ENCODE measurements around the gene DLG1. TPM values are rescaled to one million over a fixed set of nuclear protein-coding genes. Genes with fewer than 3 reads are reported as not detected.

DLG1 gene
- total RNA-seq, 1 donor from 2014 or later, result 77.5 TPM

GRCh38 chr3:197270558-197271317 is 27.7 kb downstream of the DLG1 start:
- no peak for DNase-seq
- intact Hi-C loops (cut with DNase I), result no loop called here
- Histone ChIP-seq H3K4me3 (no peak overlapping the region), H3K27ac (no peak overlapping the region), H3K36me3 (no peaks in the 10 kb centered on the region), H3K9me3 (no peaks in the 10 kb centered on the region), H3K27me3 (no peaks in the 10 kb centered on the region), H3K4me1 (peaks cover 14% of the 10 kb centered on the region)
- TF ChIP-seq, protein P1, sequence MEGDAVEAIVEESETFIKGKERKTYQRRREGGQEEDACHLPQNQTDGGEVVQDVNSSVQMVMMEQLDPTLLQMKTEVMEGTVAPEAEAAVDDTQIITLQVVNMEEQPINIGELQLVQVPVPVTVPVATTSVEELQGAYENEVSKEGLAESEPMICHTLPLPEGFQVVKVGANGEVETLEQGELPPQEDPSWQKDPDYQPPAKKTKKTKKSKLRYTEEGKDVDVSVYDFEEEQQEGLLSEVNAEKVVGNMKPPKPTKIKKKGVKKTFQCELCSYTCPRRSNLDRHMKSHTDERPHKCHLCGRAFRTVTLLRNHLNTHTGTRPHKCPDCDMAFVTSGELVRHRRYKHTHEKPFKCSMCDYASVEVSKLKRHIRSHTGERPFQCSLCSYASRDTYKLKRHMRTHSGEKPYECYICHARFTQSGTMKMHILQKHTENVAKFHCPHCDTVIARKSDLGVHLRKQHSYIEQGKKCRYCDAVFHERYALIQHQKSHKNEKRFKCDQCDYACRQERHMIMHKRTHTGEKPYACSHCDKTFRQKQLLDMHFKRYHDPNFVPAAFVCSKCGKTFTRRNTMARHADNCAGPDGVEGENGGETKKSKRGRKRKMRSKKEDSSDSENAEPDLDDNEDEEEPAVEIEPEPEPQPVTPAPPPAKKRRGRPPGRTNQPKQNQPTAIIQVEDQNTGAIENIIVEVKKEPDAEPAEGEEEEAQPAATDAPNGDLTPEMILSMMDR (IDR thresholded peaks at IDR 0.05), result no peak
- no peak for ATAC-seq

- Histone ChIP-seq H3K9me3 (no peaks in the 10 kb centered on the region), H3K27ac (no peak overlapping the region), H3K27me3 (no peaks in the 10 kb centered on the region), H3K4me3 (no peak overlapping the region), H3K36me3 (no peaks in the 10 kb centered on the region), H3K4me1 (peaks cover 14% of the 10 kb centered on the region)
- intact Hi-C loops (cut with DNase I), result no loop called here
- TF ChIP-seq, protein P1 (IDR thresholded peaks at IDR 0.05), result no peak
- ATAC-seq, result no peak
- DNase-seq, result no peak
Measured at GRCh38 chr3:197269024-197269423, 29.4 kb downstream of the DLG1 start.

DNA sequence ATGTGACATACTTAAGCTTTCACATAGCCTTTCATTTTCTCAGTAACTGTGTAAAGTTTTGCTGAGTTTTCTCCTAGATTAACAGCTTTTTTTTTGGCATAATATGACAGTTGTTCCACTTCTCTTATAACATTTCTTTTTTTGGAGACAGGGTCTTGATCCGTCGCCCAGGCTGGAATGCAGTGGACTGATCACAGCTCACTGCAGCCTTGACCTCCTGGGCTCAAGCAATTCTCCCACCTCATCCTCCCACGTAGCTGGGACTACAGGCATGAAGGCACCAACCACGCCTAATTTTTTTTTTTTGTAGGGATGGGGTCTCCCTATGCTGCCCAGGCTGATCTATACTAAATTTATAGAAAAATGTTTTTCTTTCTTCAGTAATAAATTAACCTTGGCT is 30.1 kb downstream of the DLG1 start:
- Histone ChIP-seq H3K27me3 (no peaks in the 10 kb centered on the region), H3K36me3 (no peaks in the 10 kb centered on the region), H3K27ac (no peak overlapping the region), H3K4me1 (peaks cover 14% of the 10 kb centered on the region), H3K4me3 (no peak overlapping the region), H3K9me3 (no peaks in the 10 kb centered on the region)
- TF ChIP-seq, protein P1 (IDR thresholded peaks at IDR 0.05), result no peak
- intact Hi-C loops (cut with DNase I), result no loop called here
- DNase-seq (no peak), ATAC-seq (no peak)

DNA sequence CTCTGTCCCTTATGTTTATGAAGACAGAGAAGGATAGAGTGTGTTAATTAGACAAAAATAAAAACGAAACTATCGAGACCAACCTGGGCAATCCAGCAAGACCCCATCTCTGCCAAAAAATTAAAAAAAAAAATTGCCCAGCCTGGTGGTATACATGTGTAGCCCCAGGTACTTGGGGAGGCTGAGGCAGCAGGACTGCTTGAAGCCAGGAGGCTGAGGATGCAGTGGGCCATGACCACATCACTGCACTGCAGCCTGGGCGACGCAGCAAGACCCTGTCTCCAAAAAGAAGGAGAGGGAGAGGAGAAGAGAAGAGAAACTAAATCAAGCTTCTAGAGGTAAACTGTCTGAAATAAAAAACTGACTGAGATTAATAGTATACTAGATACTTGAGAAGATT is 32.1 kb downstream of the DLG1 start:
- ATAC-seq, result no peak
- intact Hi-C loops (cut with DNase I), result no loop called here
- H3K27ac ChIP-seq, result no peak overlapping the region
- no peaks in the 10 kb centered on the region for H3K27me3 ChIP-seq
- DNase-seq, result no peak
- no peaks in the 10 kb centered on the region for H3K36me3 ChIP-seq
- no peaks in the 10 kb centered on the region for H3K9me3 ChIP-seq
- H3K4me1 ChIP-seq, result peaks cover 14% of the 10 kb centered on the region
- no peak overlapping the region for H3K4me3 ChIP-seq
- TF ChIP-seq, protein P1 (IDR thresholded peaks at IDR 0.05), result no peak

DNA sequence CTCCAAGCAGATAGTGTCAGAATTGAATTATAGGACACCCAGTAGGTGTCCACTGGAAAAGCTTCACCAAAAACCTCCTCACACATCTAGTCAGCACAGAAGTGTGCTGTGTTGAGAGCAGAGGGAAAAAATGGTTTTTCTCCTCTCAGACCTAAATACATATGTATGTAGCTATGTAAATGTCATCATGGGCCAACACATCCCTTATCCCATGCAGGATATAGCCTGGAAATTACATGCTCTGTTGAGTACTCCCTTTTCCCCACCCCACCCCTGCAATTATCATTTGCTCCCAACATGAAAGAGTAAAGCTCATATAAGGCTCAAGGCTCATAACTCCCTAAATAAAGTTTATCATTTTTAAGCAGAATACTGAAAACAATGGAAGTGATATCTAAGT is 35.7 kb downstream of the DLG1 start:
- TF ChIP-seq, protein P1 (IDR thresholded peaks at IDR 0.05), result no peak
- Histone ChIP-seq H3K27me3 (no peaks in the 10 kb centered on the region), H3K4me1 (peaks cover 2% of the 10 kb centered on the region), H3K9me3 (no peaks in the 10 kb centered on the region), H3K27ac (no peak overlapping the region), H3K36me3 (no peaks in the 10 kb centered on the region), H3K4me3 (no peak overlapping the region)
- intact Hi-C loops (cut with DNase I), result no loop called here
- ATAC-seq, result no peak
- no peak for DNase-seq

GRCh38 chr3:197261164-197261509 is 37.3 kb downstream of the DLG1 start:
- no peak overlapping the region for H3K4me3 ChIP-seq
- DNase-seq (no peak), ATAC-seq (no peak)
- intact Hi-C loops (cut with DNase I), result no loop called here
- no peaks in the 10 kb centered on the region for H3K4me1 ChIP-seq
- TF ChIP-seq, protein P1 (IDR thresholded peaks at IDR 0.05), result no peak
- H3K27me3 ChIP-seq, result no peaks in the 10 kb centered on the region
- H3K27ac ChIP-seq, result no peak overlapping the region
- no peaks in the 10 kb centered on the region for H3K9me3 ChIP-seq
- H3K36me3 ChIP-seq, result no peaks in the 10 kb centered on the region
